ENCODE measurements around the gene SLC35G2. TPM values are rescaled to one million over a fixed set of nuclear protein-coding genes. Genes with fewer than 3 reads are reported as not detected.

Gene SLC35G2
- total RNA-seq (2022; extraction: Qiagen RNA extraction; ENCODE audit: low read depth): 23.7 to 32.7 TPM (median 27.5 TPM) in 5 replicates

DNA sequence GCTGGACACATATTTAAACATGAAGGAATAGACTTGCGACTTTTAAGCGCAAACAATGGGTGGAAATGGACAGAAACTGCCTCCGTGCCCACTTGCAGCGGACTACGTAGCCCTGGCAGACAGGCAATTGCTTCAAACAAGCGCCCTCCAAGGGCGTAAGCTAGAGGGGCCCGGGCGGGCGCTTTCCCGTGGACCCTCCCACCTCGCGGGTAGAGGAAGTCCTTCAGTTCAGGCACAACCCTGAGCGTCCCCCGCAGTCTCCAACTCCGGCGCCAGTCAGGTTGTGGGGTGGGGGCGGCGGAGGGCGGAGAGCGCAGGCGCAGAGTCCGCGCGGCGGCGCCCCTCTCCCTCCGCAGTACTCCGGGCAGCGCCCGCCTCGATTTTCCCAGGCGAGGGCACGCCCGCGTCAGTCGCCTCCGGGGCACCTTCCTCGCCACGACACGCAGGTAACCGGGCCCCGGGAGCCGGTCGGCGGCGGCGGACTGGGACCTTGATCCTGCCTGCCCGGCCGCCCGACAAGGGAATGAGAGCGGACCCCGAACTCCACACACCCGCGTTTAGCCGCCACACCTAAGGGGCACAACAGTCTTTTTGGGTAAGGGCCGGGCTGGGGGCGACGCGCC is at the start of gene SLC35G2:
Gene SLC35G2, plus strand, starts transcription at position 358 of the 623 bp plus-strand sequence. CDS start 35,335 bp downstream, outside the sequence.

DNA sequence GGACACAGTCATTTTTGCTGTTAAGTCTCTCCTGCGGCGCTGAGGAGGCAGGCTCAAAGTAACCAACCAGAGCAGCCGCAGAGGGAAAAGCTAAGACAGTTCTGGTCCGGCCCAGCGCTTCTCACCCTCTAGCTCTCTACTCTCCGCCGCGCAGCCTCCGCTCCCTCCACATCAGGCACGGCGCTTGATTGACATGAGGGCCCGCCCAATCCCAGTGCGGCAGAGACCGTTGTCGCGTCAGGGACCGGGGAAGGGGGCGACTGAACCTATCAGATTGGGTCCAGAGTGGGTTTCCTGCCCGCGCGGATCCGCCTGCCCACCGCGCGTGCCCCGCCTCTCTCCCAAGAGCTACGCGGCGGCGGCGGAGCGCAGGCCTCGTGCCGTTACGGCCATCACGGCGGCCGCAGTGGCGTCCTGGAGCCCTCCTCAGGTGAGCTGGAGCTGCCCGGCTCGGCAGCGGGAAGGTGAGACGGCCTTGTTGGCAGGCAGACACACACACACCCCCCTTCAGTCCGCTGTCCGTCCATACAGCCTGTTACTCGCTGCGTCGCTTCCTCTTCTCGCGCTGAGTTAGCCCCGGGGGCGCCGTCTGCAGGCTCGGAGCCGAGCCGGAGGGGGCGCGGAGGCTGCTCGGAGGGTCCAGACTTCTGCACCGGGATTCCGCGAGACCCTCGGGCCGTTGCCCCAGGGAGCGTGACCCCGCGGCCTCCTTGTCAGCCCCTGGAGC is 43.1 kb downstream of the SLC35G2 start, which contains the start of gene NCK1:
Gene NCK1, plus strand, starts transcription at position 319 of the 727 bp plus-strand sequence. CDS start 65,794 bp downstream, outside the sequence.

Other genes with a start within 250 kb of the SLC35G2 start
- gene STAG1, start 66.7 kb upstream of the SLC35G2 start, total RNA-seq (2022; extraction: Qiagen RNA extraction; ENCODE audit: low read depth): 7.0 to 11.1 TPM (median 9.4 TPM) in 5 replicates
- 23.2 to 38.9 TPM (median 27.9 TPM) in 5 replicates for gene NCK1, start 43.1 kb downstream of the SLC35G2 start, total RNA-seq (2022; extraction: Qiagen RNA extraction; ENCODE audit: low read depth)
- gene IL20RB, start 138.9 kb downstream of the SLC35G2 start, total RNA-seq (2022; extraction: Qiagen RNA extraction; ENCODE audit: low read depth): 0.77 to 1.3 TPM (median 0.94 TPM) in 5 replicates